GM18909 (cell line): ENCODE data around the gene TRIM9.
A peak's percentile ranks its signal among the peaks of the same experiment; 100 is the strongest.
"Not testable (repeated sequence)": the region's sequence is repeated elsewhere in the genome, so short reads cannot be mapped to it uniquely, and the experiment has no call there.

Experiments
- ATAC-seq: cut with Tn5 transposase; IDR thresholded peaks from one replicate; pipeline ENCODE4 v1.9.1; 2021; ENCODE audit warnings: mild to moderate bottlenecking; ENCODE audit not compliant: unreplicated experiment, poor library complexity

Gene TRIM9

GRCh38 chr14:50972734-50973133, 122.2 kb downstream of the TRIM9 start:
- ATAC-seq = no peak

GRCh38 chr14:50970886-50971781, 123.8 kb downstream of the TRIM9 start:
- ATAC-seq = no peak

- ATAC-seq = no peak
Observed at GRCh38 chr14:50967790-50968189, 127.1 kb downstream of the TRIM9 start.

- no peak for ATAC-seq
Observed at GRCh38 chr14:50967103-50967502, 127.8 kb downstream of the TRIM9 start.

GRCh38 chr14:50964683-50965390, 130.1 kb downstream of the TRIM9 start:
- ATAC-seq = no peak

- no peak for ATAC-seq
Observed at GRCh38 chr14:50963919-50964318, 131.0 kb downstream of the TRIM9 start.

GRCh38 chr14:50961605-50962221, 133.2 kb downstream of the TRIM9 start:
- ATAC-seq = no peak

GRCh38 chr14:50957296-50957695, 137.6 kb downstream of the TRIM9 start:
- ATAC-seq = no peak

- ATAC-seq = not testable (repeated sequence)
Observed at GRCh38 chr14:50956421-50956820, 138.5 kb downstream of the TRIM9 start.

- ATAC-seq = no peak
Observed at GRCh38 chr14:50955373-50956043, 139.4 kb downstream of the TRIM9 start.

- peak; percentile 47 for ATAC-seq
Observed at GRCh38 chr14:50954811-50955372, 140.0 kb downstream of the TRIM9 start.

GRCh38 chr14:50953502-50953901, 141.4 kb downstream of the TRIM9 start:
- ATAC-seq = no peak

- no peak for ATAC-seq
Observed at GRCh38 chr14:50951032-50951431, 143.9 kb downstream of the TRIM9 start.

GRCh38 chr14:50948205-50948604, 146.7 kb downstream of the TRIM9 start:
- ATAC-seq = no peak

GRCh38 chr14:50947446-50947845, 147.5 kb downstream of the TRIM9 start:
- no peak for ATAC-seq

- no peak for ATAC-seq
Observed at GRCh38 chr14:50946234-50946935, 148.5 kb downstream of the TRIM9 start.

- ATAC-seq = peak; percentile 20
Observed at GRCh38 chr14:50944647-50945413, 150.1 kb downstream of the TRIM9 start.

GRCh38 chr14:50943943-50944646, 150.8 kb downstream of the TRIM9 start, which contains the start of gene PYGL:
PYGL (minus strand) TSS chr14:50944483; CDS start chr14:50944403, 80 bp downstream.
- ATAC-seq = peak; percentile 64
